ENCODE measurements around the gene FDCSP. TPM values are rescaled to one million over a fixed set of nuclear protein-coding genes. Genes with fewer than 3 reads are reported as not detected.

FDCSP gene
- not detected for total RNA-seq

- H3K9me3 Mint-ChIP-seq, result no peaks in the 10 kb centered on the region
- H3K36me3 Mint-ChIP-seq (ENCODE audit: low read depth), result no peaks in the 10 kb centered on the region
- no peak for ATAC-seq (replicated peaks)
- H3K27ac Mint-ChIP-seq, result no peak within 1 kb of the TSS
- H3K4me3 Mint-ChIP-seq, result no peak within 1 kb of the TSS
- H3K27me3 Mint-ChIP-seq, result no peaks in the 10 kb centered on the region
- H3K4me1 Mint-ChIP-seq, result no peaks in the 10 kb centered on the region
These were observed at the start of gene FDCSP for GRCh38 chr4:70225824-70226223. Gene FDCSP, plus strand, starts transcription at chr4:70226124. Its CDS starts 5,071 bp downstream, at chr4:70231195.

GRCh38 chr4:70177090-70177489, 48.8 kb upstream of the FDCSP start:
- ATAC-seq (replicated peaks), result no peak
- H3K36me3 Mint-ChIP-seq (ENCODE audit: low read depth), result no peaks in the 10 kb centered on the region
- H3K27ac Mint-ChIP-seq, result no peak overlapping the region
- H3K4me1 Mint-ChIP-seq, result no peaks in the 10 kb centered on the region
- H3K9me3 Mint-ChIP-seq, result no peaks in the 10 kb centered on the region
- H3K4me3 Mint-ChIP-seq, result no peak overlapping the region
- no peaks in the 10 kb centered on the region for H3K27me3 Mint-ChIP-seq

DNA sequence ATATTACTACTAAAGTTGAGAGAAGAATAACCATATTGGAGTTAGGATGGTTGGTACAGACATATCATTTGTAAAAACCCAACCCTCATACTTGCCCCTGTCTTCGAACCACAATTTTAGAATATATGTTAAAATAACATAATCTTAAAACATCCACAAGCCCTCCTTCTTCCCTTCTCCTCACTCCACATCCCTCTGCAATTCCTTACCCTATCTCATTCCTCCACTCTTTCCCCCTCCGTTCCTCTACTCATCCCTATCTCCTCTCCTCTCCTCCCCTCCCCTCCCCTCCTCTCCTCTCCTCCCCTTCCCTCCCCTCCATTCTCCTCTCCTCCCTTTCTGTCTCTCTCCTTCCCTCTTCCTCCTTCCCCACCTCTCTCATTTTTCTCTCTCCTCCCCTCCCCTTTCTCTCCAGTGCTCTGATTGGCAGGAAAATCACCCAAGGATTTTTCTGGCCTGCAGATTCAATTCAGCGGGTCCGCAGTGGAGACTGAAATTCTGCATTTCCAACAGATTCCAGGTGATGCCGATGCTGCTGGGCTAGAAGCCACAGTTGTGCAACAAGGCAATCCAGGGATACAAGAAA, 47.8 kb upstream of the FDCSP start:
- ATAC-seq (replicated peaks), result no peak
- Mint-ChIP-seq H3K36me3 (ENCODE audit: low read depth) (no peaks in the 10 kb centered on the region), H3K4me3 (no peak overlapping the region), H3K27ac (no peak overlapping the region), H3K27me3 (no peaks in the 10 kb centered on the region), H3K9me3 (no peaks in the 10 kb centered on the region), H3K4me1 (no peaks in the 10 kb centered on the region)

GRCh38 chr4:70179811-70180210, 46.1 kb upstream of the FDCSP start:
- Mint-ChIP-seq H3K4me1 (no peaks in the 10 kb centered on the region), H3K4me3 (no peak overlapping the region), H3K27ac (no peak overlapping the region), H3K27me3 (no peaks in the 10 kb centered on the region), H3K36me3 (ENCODE audit: low read depth) (no peaks in the 10 kb centered on the region), H3K9me3 (no peaks in the 10 kb centered on the region)
- no peak for ATAC-seq (replicated peaks)

DNA sequence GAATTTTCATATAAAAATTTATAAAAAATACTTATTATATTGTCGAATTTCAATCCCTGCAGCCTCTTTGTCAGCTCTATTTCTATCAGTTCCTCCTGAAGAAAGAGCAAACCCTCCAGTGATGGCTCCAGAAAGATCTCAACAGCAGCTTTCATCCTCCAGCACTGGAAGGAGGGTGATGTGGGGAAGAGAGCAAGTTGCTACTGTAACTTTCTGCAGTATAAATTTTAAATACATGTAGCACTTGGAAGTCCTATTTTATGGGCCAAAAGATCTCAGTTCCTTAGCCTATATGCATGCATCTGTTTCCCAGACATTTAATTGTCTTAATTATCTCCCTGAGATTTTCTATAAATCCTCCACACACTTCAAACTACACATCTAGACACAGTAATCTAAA, 44.1 kb upstream of the FDCSP start:
- Mint-ChIP-seq H3K4me3 (no peak overlapping the region), H3K27ac (no peak overlapping the region), H3K27me3 (no peaks in the 10 kb centered on the region), H3K36me3 (ENCODE audit: low read depth) (no peaks in the 10 kb centered on the region), H3K4me1 (no peaks in the 10 kb centered on the region), H3K9me3 (no peaks in the 10 kb centered on the region)
- ATAC-seq (replicated peaks), result no peak

DNA sequence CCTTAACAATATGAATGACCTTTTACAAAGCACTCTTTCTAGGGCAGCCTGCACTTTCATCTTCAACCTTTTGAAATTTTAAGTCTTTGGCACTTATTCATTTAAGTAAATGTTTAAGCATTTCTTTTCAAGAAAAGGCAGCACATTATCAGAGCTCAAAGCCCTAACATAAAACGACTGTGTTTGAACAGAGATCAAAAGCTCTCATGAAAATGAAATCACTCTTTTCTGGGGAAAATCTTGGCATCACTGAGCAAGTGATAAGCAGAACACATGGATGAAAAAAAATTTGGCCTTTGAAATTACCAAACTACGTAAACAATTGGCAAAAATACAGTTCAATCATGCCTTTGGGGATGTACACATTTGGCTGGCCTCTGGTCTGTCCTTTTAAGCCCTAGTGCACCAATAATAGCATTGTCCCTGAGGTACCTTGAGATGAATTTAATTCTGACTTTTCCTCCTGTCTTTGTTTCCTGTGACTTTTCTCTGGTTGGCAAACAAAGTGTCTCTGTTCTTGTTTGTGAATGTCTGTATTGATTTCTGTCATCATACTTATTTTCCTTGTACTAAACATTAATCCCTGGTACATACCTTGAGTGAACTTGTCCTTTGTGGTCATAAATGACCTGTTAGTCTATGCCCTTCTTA, 43.3 kb upstream of the FDCSP start:
- Mint-ChIP-seq H3K27ac (no peak overlapping the region), H3K9me3 (no peaks in the 10 kb centered on the region), H3K4me3 (no peak overlapping the region), H3K36me3 (ENCODE audit: low read depth) (no peaks in the 10 kb centered on the region), H3K4me1 (no peaks in the 10 kb centered on the region), H3K27me3 (no peaks in the 10 kb centered on the region)
- ATAC-seq (replicated peaks), result no peak

DNA sequence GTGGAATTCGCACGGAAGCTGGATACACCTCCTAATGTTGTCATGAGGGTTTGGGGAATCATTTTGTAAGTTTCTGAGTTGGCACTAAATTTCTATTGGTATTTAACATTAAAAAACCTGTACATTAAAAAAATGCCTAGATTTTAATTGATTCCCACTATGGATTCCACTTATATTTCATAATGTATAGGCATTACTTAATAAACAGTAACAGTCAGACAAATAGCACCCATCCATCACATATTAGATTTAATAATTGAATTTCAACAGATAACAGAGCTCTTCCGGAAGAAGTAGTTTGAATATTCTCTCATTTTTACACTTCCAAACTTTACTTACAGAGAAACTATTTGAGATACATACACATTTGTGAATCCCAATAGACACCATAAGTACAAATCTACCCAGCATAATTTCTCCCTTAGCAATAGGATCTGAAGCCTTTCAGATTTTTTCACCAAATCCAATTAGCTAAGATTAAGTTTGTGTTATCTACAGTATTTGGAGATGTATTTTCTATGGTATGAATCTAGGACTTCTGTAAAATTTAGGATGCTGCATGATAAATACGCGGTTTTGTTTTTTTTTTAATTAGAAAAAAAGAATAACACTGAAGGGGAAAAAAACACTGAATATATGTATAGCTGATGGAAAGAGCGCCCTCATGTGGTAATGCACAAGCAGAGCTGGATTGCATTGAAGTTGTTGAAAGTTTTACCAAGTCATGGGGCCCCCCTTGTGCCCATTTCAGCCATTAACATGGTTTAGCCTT, 42.6 kb upstream of the FDCSP start:
- ATAC-seq (replicated peaks), result no peak

GRCh38 chr4:70183940-70184246, 42.0 kb upstream of the FDCSP start:
- Mint-ChIP-seq H3K9me3 (no peaks in the 10 kb centered on the region), H3K36me3 (ENCODE audit: low read depth) (no peaks in the 10 kb centered on the region), H3K4me3 (no peak overlapping the region), H3K27me3 (no peaks in the 10 kb centered on the region), H3K27ac (no peak overlapping the region), H3K4me1 (no peaks in the 10 kb centered on the region)
- ATAC-seq (replicated peaks), result no peak

More for the DNA sequence above, 42.6 kb upstream of the FDCSP start:
- Mint-ChIP-seq H3K27ac (no peak overlapping the region), H3K4me3 (no peak overlapping the region), H3K9me3 (no peaks in the 10 kb centered on the region), H3K4me1 (no peaks in the 10 kb centered on the region), H3K27me3 (no peaks in the 10 kb centered on the region), H3K36me3 (ENCODE audit: low read depth) (no peaks in the 10 kb centered on the region)

- no peaks in the 10 kb centered on the region for H3K36me3 Mint-ChIP-seq (ENCODE audit: low read depth)
- no peaks in the 10 kb centered on the region for H3K27me3 Mint-ChIP-seq
- H3K27ac Mint-ChIP-seq, result no peak overlapping the region
- no peaks in the 10 kb centered on the region for H3K4me1 Mint-ChIP-seq
- ATAC-seq (replicated peaks), result no peak
- H3K4me3 Mint-ChIP-seq, result no peak overlapping the region
- H3K9me3 Mint-ChIP-seq, result no peaks in the 10 kb centered on the region
These were observed 38.7 kb upstream of the FDCSP start for GRCh38 chr4:70187216-70187615.

DNA sequence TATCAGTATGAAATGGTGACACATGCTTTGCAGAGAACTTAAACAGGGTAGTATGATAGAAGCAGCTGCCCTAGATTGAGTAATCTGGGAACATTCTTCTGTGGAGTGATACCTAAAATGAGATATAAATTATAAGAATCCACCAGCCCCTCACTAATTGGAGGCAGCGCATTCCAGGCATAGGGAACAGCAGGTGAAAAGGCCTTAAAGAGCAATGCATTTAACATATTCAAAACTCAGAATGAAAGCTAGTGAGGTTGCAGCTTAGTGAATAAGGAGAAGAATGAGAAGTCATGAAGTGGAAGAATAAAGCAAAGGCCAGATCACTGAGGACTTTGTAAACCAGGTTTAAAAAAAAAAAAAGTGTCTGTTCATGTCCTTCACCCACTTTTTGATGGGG, 35.3 kb upstream of the FDCSP start:
- Mint-ChIP-seq H3K36me3 (ENCODE audit: low read depth) (no peaks in the 10 kb centered on the region), H3K9me3 (no peaks in the 10 kb centered on the region), H3K27me3 (no peaks in the 10 kb centered on the region), H3K27ac (no peak overlapping the region), H3K4me1 (no peaks in the 10 kb centered on the region), H3K4me3 (no peak overlapping the region)
- ATAC-seq (replicated peaks), result no peak

GRCh38 chr4:70191647-70192046, 34.3 kb upstream of the FDCSP start:
- H3K4me3 Mint-ChIP-seq, result no peak overlapping the region
- no peak for ATAC-seq (replicated peaks)
- H3K27ac Mint-ChIP-seq, result no peak overlapping the region
- no peaks in the 10 kb centered on the region for H3K36me3 Mint-ChIP-seq (ENCODE audit: low read depth)
- no peaks in the 10 kb centered on the region for H3K4me1 Mint-ChIP-seq
- H3K9me3 Mint-ChIP-seq, result no peaks in the 10 kb centered on the region
- H3K27me3 Mint-ChIP-seq, result no peaks in the 10 kb centered on the region

DNA sequence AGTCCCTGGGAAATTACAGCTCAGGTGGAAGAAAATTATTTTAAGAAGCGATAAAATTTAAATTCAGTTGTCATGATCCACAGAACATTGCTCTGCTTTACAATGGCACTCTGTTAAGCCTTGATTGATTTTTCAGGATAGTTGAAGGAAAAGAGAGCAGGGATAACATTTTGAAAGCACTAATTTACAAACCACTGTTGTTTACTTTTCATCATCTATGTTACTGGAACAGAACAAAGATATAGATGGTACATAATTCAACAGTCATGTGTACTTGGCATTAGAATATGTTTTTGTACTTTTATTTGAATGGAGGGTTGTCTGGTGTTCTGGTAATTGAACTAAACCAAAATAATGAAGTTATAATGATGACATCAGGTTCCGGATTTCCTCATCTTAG, 33.0 kb upstream of the FDCSP start:
- Mint-ChIP-seq H3K27ac (no peak overlapping the region), H3K4me1 (no peaks in the 10 kb centered on the region), H3K9me3 (no peaks in the 10 kb centered on the region), H3K4me3 (no peak overlapping the region), H3K27me3 (no peaks in the 10 kb centered on the region), H3K36me3 (ENCODE audit: low read depth) (no peaks in the 10 kb centered on the region)
- ATAC-seq (replicated peaks), result no peak

GRCh38 chr4:70195425-70195824, 30.5 kb upstream of the FDCSP start, which contains the start of gene ODAM:
Gene ODAM, plus strand, starts transcription at chr4:70195725. Its CDS starts 819 bp downstream, at chr4:70196544.
- no peaks in the 10 kb centered on the region for H3K27me3 Mint-ChIP-seq
- no peaks in the 10 kb centered on the region for H3K4me1 Mint-ChIP-seq
- H3K27ac Mint-ChIP-seq, result no peak within 1 kb of the TSS
- no peaks in the 10 kb centered on the region for H3K9me3 Mint-ChIP-seq
- ATAC-seq (replicated peaks), result no peak
- no peak within 1 kb of the TSS for H3K4me3 Mint-ChIP-seq
- no peaks in the 10 kb centered on the region for H3K36me3 Mint-ChIP-seq (ENCODE audit: low read depth)

DNA sequence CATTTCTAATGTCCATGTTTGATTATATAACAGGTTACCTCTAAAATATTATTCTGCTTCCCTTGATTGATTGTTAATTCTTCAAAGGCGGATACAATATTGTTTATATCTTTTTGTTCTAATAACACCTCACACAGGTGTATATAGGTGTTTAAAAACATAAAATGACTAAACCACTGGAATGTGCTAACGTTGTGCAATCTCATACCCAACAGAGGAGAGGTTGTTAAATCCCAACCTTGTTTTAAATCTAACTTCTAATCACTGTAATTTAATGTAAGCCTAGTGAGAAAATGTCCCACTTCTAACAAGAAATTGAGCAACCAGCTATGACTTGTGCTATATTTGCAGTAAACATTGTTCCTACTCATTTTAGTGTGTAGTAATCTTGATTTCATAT, 29.1 kb upstream of the FDCSP start:
- no peak for ATAC-seq (replicated peaks)
- no peak overlapping the region for H3K4me3 Mint-ChIP-seq
- H3K27ac Mint-ChIP-seq, result no peak overlapping the region
- H3K27me3 Mint-ChIP-seq, result no peaks in the 10 kb centered on the region
- no peaks in the 10 kb centered on the region for H3K4me1 Mint-ChIP-seq
- no peaks in the 10 kb centered on the region for H3K9me3 Mint-ChIP-seq
- no peaks in the 10 kb centered on the region for H3K36me3 Mint-ChIP-seq (ENCODE audit: low read depth)

GRCh38 chr4:70197842-70198241, 28.1 kb upstream of the FDCSP start:
- ATAC-seq (replicated peaks), result no peak
- Mint-ChIP-seq H3K27ac (no peak overlapping the region), H3K36me3 (ENCODE audit: low read depth) (no peaks in the 10 kb centered on the region), H3K4me1 (no peaks in the 10 kb centered on the region), H3K9me3 (no peaks in the 10 kb centered on the region), H3K4me3 (no peak overlapping the region), H3K27me3 (no peaks in the 10 kb centered on the region)
